Measurements from ENCODE around the gene MAP3K12.

MAP3K12 gene

DNA sequence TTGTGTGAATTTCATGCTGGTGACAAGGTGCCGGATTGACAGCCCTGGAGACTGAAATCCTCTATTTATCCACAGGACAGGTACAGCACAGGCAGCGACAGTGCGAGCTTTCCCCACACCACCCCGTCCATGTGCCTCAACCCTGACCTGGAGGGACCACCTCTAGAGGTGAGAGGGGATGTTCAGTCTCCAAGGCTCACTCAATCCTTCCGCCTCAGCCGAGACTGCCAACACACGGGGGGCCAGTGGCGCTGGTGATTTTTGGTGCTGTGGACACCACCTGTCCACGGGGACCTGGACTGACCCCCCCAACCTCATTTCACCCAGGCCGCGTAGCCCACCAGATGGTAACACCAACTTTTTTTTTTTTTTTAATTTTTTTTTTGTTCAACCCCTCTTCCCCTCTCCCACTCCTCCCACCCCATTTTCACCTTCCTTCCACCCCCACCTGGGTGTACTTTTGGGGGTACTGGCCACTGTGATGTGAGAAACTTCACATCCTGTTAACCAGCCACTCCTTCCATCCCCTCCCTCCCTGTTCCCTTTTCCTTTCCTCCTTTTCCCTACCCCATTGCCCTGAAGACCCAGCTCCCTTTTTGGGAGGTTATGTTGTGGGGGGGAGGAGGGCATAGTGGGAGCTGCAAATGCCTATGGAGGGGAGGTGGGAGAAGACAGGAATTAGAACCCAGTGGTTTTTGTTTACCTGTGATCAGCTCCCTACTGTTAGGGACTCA lies 34.4 kb downstream of the MAP3K12 start:
- in situ Hi-C loops (cut with HindIII; ENCODE audit: low sequenced_read_pairs): no loop called here
- no peak overlapping the region for H3K4me3 ChIP-seq (ENCODE audit: low read depth, low read length)
- DNase-seq (ENCODE audit: low read depth): no peak
- TF ChIP-seq, protein P1, sequence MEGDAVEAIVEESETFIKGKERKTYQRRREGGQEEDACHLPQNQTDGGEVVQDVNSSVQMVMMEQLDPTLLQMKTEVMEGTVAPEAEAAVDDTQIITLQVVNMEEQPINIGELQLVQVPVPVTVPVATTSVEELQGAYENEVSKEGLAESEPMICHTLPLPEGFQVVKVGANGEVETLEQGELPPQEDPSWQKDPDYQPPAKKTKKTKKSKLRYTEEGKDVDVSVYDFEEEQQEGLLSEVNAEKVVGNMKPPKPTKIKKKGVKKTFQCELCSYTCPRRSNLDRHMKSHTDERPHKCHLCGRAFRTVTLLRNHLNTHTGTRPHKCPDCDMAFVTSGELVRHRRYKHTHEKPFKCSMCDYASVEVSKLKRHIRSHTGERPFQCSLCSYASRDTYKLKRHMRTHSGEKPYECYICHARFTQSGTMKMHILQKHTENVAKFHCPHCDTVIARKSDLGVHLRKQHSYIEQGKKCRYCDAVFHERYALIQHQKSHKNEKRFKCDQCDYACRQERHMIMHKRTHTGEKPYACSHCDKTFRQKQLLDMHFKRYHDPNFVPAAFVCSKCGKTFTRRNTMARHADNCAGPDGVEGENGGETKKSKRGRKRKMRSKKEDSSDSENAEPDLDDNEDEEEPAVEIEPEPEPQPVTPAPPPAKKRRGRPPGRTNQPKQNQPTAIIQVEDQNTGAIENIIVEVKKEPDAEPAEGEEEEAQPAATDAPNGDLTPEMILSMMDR (IDR thresholded peaks at IDR 0.05; ENCODE audit: low read depth, low read length, missing control alignments): no peak

DNA sequence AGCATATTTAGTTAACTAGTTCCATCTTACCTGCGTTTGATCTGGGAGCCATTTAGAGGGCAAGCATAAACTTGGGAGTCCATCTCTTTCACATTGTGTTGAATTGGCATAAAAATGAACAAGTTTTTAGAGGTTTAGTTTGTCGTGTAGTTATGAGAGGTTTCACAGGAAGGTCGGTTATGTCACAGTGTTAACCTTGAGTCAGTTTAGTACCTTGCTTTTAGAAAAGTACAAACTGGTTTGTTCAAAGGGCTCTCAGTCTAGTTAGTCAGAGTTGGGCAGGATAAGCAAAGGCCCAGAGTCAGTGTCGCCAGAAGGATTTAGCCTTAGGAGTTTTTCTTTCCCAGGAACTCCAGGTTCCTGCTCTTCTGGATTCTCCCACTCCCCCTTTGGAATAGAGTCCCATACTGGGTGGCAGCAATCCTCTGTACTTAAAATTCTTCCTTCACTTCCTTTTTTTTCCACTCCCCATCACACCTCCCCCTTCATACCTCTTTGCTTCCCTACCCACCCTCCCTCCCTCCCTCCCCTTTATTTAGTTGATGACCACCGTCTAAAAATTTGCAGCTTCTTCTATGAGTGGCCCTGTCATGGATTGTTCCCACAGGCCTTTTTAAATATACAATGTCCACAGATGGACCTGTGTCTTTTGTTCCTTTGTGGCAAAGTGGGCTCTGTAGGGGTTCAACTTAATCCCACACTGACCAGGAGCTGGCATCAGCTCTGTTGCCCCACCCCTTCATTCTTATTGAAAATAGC lies 35.3 kb downstream of the MAP3K12 start:
- no peak for DNase-seq (ENCODE audit: low read depth)
- no peak overlapping the region for H3K4me3 ChIP-seq (ENCODE audit: low read depth, low read length)
- in situ Hi-C loops (cut with HindIII; ENCODE audit: low sequenced_read_pairs): no loop called here
- TF ChIP-seq, protein P1 (IDR thresholded peaks at IDR 0.05; ENCODE audit: low read depth, low read length, missing control alignments): no peak

DNA sequence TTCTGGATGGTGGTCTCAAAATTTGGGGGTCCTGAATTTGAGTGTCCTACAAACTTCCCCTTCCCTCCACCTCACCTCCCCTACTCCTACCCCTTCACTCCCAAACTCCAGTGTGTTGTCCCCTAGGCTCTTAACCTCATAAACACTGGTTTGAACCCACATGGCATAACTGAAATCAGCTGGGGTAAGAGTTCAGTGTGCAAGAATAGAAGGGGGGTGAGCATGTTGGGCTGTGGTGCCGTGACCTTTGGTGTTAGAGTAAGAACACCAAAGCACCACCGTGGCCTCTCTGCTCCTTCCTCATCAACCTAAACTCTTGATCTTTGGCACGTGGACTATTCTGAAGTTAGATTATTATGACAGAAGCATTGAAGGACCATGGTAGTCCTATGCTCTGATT lies 36.3 kb downstream of the MAP3K12 start:
- no peak overlapping the region for H3K4me3 ChIP-seq (ENCODE audit: low read depth, low read length)
- in situ Hi-C loops (cut with HindIII; ENCODE audit: low sequenced_read_pairs): no loop called here
- DNase-seq (ENCODE audit: low read depth): no peak
- TF ChIP-seq, protein P1 (IDR thresholded peaks at IDR 0.05; ENCODE audit: low read depth, low read length, missing control alignments): no peak

GRCh38 chr12:53461591-53461990 lies 37.7 kb downstream of the MAP3K12 start:
- in situ Hi-C loops (cut with HindIII; ENCODE audit: low sequenced_read_pairs): no loop called here
- H3K4me3 ChIP-seq (ENCODE audit: low read depth, low read length): no peak overlapping the region

GRCh38 chr12:53461059-53461458 lies 38.2 kb downstream of the MAP3K12 start:
- TF ChIP-seq, protein P1 (IDR thresholded peaks at IDR 0.05; ENCODE audit: low read depth, low read length, missing control alignments): no peak
- DNase-seq (ENCODE audit: low read depth): no peak
- in situ Hi-C loops (cut with HindIII; ENCODE audit: low sequenced_read_pairs): no loop called here
- H3K4me3 ChIP-seq (ENCODE audit: low read depth, low read length): no peak overlapping the region

More at GRCh38 chr12:53461591-53461990, 37.7 kb downstream of the MAP3K12 start:
- TF ChIP-seq, protein P1 (IDR thresholded peaks at IDR 0.05; ENCODE audit: low read depth, low read length, missing control alignments): no peak
- DNase-seq (ENCODE audit: low read depth): no peak

DNA sequence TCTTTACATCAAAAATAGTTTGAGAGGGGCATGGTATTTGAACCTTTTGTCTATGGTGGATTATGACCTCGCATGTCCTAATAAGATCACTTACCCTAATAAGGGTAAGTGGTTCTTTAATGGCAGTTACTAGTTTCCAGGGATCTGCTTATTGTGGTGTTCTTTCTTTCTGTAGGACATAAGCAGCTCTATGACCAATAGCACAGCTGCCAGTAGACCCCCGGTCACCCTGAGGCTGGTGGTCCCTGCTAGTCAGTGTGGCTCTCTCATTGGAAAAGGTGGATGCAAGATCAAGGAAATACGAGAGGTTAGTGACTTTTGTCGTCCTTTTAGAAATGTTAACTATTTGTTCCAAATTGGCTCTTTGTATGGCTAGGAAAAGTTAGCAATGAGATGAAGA lies 40.2 kb downstream of the MAP3K12 start:
- TF ChIP-seq, protein P1 (IDR thresholded peaks at IDR 0.05; ENCODE audit: low read depth, low read length, missing control alignments): no peak
- in situ Hi-C loops (cut with HindIII; ENCODE audit: low sequenced_read_pairs): no loop called here
- no peak for DNase-seq (ENCODE audit: low read depth)
- H3K4me3 ChIP-seq (ENCODE audit: low read depth, low read length): no peak overlapping the region
